ES-I3 (cell line): ENCODE data around the gene LITAFD.

ENCODE experiments used
- H3K36me3 ChIP-seq: 2 replicates; pipeline ENCODE4 v1.6.1; 2013; ENCODE audit warnings: mild to moderate bottlenecking, low read length, control low read depth, moderate library complexity; ENCODE audit not compliant: insufficient read depth
- H3K4me1 ChIP-seq: 2 replicates; pipeline ENCODE4 v1.6.1; 2013; ENCODE audit warnings: mild to moderate bottlenecking, control low read depth, low read length; ENCODE audit not compliant: insufficient read depth
- H3K9ac ChIP-seq: 2 replicates; pipeline ENCODE4 v1.6.1; 2013; ENCODE audit warnings: low read depth, mild to moderate bottlenecking, low read length, moderate library complexity
- H3K9me3 ChIP-seq: 2 replicates; pipeline ENCODE4 v1.6.1; 2013; ENCODE audit warnings: mild to moderate bottlenecking, low read length, moderate library complexity; ENCODE audit not compliant: control insufficient read depth, insufficient read depth

LITAFD gene

DNA sequence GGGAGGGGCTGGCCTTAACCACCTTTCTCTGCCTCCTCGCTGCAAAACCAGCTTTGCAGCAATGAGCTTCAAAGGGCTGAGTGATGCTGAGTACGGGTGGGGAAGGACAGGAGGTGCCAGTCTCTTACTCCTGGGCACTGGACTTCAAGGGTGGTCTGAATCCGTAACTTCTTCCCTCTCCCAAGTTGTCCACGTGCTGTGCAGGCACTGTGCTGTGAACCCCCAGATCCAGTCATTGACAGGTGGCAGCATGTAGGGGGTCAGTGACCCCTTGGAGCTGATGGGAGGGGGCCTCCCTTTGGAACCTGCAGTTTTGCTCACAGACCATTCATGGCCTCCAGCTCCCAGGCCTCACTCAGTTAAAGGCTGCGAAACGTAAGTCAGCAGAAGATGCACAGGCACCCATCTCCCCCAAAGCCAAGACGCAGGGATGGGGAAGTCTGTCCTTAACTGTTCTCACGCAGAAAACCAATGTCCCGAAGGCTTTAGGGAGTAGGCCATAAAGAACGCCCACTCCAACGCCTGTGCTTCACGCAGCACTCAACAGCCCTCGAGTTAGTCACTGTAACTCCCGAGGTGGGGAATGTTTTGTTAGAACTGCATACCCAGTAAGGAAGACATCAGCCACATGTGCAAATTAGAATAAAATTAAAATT is 7.9 kb downstream of the LITAFD start:
- Histone ChIP-seq H3K36me3 (peaks cover 16% of the 10 kb centered on the region), H3K9me3 (no peaks in the 10 kb centered on the region), H3K9ac (no peak overlapping the region), H3K4me1 (peaks cover 6% of the 10 kb centered on the region; the same call in 1 of the 2 replicates)

GRCh38 chr16:8890549-8890921 is 8.4 kb downstream of the LITAFD start:
- Histone ChIP-seq H3K36me3 (peaks cover 20% of the 10 kb centered on the region), H3K4me1 (peaks cover 6% of the 10 kb centered on the region; the same call in 1 of the 2 replicates), H3K9ac (no peak overlapping the region), H3K9me3 (no peaks in the 10 kb centered on the region)

DNA sequence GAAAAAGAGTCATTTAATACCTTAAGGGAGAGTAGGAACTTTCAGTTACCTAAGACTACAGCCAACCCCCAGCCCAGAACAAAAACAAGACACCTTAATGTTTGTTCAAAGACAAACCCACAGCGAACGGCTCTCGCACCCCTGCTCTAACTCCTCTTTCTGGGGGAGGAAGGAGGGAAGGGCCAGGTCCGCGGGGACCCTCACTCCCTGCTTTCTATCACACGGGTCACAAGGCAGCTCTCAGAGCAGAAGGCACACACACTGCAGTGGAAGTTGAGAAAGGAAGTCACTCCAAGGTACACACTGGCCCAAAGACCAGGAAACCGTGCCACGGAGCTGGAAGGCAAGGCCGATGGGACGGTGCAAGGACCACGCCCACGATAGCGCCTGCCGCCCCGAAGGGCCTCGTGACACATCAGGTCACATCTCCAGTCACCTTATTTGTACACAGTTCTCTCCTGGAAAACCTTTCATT is 10.0 kb downstream of the LITAFD start:
- Histone ChIP-seq H3K9ac (no peak overlapping the region), H3K9me3 (no peaks in the 10 kb centered on the region), H3K36me3 (peaks cover 32% of the 10 kb centered on the region), H3K4me1 (no peaks in the 10 kb centered on the region)

DNA sequence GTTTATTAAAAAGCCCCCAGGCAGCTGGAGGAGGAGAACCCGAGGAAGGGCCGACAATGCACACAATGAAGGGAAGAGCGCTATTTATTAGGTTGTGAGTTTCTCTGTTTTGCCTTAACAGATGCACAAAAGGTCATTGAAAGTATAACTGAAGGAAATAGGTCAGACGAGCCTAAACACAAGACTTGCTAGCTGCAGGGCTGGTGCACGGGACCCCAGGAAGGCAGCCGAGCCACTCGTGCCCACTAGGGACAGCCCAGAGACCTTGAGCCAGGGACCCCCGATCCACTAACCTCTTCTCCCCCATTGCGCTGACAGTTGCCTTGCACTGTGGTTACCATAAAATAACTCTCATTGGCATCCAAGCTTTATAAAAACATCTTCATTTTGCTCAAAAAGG is 11.3 kb downstream of the LITAFD start:
- Histone ChIP-seq H3K9ac (no peak overlapping the region), H3K9me3 (no peaks in the 10 kb centered on the region), H3K36me3 (peaks cover 41% of the 10 kb centered on the region), H3K4me1 (no peaks in the 10 kb centered on the region)

DNA sequence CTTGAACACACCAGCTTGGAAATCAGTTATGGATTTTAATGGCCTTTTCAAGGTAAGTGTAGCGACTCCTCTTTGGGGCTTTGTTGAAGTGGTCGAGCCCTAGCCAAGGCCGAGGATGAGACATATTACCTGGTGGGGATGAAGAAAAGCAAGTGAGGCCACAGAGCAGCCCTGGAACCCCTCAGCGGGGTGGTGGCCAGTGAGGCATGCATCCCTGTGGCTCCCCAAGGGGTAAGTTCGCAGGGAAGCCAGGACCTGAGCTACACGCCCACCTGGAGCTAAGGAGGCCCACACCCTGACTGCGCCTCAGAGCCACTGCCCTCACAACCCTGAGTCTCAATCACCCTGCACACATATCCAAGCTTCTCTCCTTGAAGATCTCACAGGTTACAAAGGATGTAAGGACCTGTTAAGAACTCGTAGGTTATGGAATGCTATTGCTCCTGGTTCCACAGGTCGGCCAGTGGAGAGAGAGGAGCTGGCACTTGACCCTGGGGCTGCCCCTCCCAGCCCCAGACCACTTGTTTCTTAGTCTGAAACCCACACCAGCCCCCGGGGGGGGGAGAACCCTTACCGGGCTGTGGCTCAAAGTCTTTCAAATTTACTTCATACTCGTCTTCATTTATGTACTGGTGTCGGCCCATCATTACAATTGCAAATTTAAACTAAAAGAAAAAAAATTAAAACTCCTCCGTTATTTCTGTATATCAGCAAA is 12.0 kb downstream of the LITAFD start:
- Histone ChIP-seq H3K4me1 (no peaks in the 10 kb centered on the region), H3K9ac (no peak overlapping the region), H3K36me3 (peaks cover 48% of the 10 kb centered on the region), H3K9me3 (no peaks in the 10 kb centered on the region)

- no peaks in the 10 kb centered on the region for H3K4me1 ChIP-seq
- no peaks in the 10 kb centered on the region for H3K9me3 ChIP-seq
- H3K9ac ChIP-seq: no peak overlapping the region
- H3K36me3 ChIP-seq: peaks cover 54% of the 10 kb centered on the region
Observed at GRCh38 chr16:8894736-8895334, 12.7 kb downstream of the LITAFD start.

- H3K9ac ChIP-seq: no peak overlapping the region
- H3K9me3 ChIP-seq: no peaks in the 10 kb centered on the region
- no peaks in the 10 kb centered on the region for H3K4me1 ChIP-seq
- peaks cover 73% of the 10 kb centered on the region for H3K36me3 ChIP-seq
Observed at GRCh38 chr16:8898660-8899318, 16.6 kb downstream of the LITAFD start.

DNA sequence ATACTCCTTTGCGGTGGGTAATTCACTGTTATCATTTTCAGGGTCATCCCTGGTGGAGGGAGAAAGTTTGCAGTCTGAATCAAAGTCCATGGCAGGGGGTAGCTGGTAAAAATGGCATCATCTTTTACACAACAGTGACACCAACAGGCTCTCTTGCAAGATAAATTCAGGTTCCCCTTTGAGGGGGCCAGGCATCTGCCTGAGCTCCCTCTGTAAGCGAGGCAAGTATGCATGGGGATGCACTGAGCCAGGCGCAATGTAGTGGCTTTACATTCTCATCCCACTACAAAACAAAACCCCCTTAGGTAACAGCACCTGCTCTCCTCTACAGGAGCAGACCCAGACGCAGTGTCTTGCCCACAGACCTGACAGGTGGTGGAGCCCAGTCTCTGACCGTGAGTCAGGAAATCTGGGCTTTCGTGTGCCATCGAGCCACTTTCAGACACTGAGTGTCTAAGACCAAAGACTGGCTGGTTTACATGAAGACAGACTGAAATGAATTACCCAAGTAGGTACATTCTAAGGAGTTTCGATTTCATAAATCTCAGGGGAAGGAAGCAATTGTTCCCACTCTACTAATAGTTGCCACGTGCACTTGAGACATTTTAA is 17.7 kb downstream of the LITAFD start:
- no peaks in the 10 kb centered on the region for H3K4me1 ChIP-seq
- H3K9ac ChIP-seq: no peak overlapping the region
- no peaks in the 10 kb centered on the region for H3K9me3 ChIP-seq
- H3K36me3 ChIP-seq: peaks cover 73% of the 10 kb centered on the region

DNA sequence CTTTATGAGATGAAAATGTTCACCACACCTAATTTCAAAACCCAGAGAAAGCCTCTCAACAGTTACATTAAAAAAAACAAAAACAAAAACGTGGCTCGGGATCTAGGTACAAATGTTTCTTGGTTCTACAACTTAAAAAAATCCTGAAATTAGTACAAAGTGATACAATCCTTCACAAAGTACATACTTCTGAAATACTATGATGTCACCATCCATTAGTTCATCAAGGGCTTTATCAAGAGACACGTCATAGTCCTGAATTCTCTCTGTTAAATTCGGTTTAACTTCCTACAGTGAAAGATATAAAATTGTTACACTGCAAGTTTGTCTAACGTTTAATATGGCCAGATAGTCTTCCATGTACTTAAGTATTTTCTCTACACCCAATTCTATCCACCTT is 18.2 kb downstream of the LITAFD start:
- Histone ChIP-seq H3K9me3 (no peaks in the 10 kb centered on the region), H3K4me1 (no peaks in the 10 kb centered on the region), H3K36me3 (peaks cover 74% of the 10 kb centered on the region), H3K9ac (no peak overlapping the region)

GRCh38 chr16:8901320-8901861 is 19.2 kb downstream of the LITAFD start:
- H3K9ac ChIP-seq: no peak overlapping the region
- H3K36me3 ChIP-seq: peaks cover 70% of the 10 kb centered on the region
- H3K4me1 ChIP-seq: no peaks in the 10 kb centered on the region
- no peaks in the 10 kb centered on the region for H3K9me3 ChIP-seq

DNA sequence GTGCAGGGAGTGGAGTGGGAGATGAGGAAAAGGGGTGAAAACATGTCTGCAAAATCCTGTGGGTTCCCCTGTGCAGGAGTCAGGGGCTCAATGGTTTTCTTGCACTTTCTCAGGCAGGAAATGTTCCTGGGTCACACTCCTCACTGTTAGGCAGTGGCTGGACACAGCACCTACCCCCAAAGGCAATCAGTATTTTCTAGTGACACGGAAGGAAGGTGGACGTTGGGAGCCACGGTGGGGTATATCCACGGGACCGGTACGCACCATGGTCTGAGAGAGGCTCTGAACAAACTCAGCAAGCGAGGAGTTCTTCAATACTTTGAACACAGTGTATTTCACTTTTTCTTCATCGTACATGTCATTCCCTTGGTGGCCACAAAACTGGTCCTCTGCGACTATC is 20.9 kb downstream of the LITAFD start:
- Histone ChIP-seq H3K9me3 (no peaks in the 10 kb centered on the region), H3K36me3 (peaks cover 59% of the 10 kb centered on the region), H3K4me1 (no peaks in the 10 kb centered on the region), H3K9ac (no peak overlapping the region)

DNA sequence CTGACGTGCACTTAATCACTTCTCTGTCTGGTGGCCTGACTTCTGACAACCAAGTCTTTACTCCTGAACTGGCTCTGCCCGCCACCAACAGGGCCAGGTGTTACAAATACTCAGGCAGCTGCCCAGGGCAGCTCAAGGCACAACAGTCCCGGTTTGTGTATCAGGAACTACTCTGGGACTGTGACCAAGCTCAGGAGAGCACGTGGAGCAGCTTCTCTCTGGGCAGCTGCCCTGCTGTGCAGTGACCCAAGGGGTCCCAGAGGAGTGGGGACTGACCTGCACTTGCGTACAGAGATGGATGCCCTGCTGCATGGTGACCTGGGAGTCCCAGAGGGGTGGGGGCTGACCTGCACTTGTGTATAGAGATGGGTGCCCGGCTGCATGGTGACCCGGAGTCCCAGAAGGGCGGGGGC is 21.9 kb downstream of the LITAFD start:
- peaks cover 60% of the 10 kb centered on the region for H3K36me3 ChIP-seq
- H3K9me3 ChIP-seq: no peaks in the 10 kb centered on the region
- peaks cover 8% of the 10 kb centered on the region for H3K4me1 ChIP-seq
- H3K9ac ChIP-seq: no peak overlapping the region

DNA sequence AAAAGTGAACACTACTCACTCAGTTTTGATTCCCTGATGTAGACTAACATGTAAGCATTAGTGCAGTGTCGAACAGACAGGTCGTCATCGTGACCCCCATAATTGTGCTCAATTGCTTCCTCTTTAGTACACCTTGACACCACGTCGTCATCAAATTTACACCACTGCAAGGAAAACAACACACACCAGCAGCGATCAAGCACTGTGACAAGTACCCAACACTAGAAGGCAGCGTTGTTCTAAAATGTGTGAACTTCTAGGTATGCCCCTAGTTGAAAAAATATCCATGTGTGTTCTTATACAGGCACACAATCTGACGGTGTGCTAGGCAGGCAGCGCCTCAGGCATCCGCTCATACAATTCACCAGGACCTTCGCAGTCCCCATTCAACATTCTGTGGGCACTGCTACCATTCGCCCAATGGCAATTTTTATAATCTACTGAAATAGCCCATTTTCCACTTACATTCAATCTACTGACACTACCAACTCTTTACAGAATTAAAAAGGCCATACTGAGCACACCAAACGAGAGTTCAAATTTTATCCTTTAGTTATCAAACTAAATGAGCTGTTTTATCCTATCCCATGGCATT is 23.1 kb downstream of the LITAFD start:
- Histone ChIP-seq H3K4me1 (peaks cover 11% of the 10 kb centered on the region), H3K36me3 (peaks cover 52% of the 10 kb centered on the region), H3K9me3 (no peaks in the 10 kb centered on the region), H3K9ac (no peak overlapping the region)
